Glutamatergic neuron (in vitro differentiated cells): ENCODE results near the gene ENG. TPM values are rescaled to one million over a fixed set of nuclear protein-coding genes. Genes with fewer than 3 reads are reported as not detected.

Experiments
- DNase-seq: peaks from one replicate; pipeline ENCODE4 v3.0.0; 2022
- H3K27ac Mint-ChIP-seq: one replicate; pipeline ENCODE4 v1.8.0; 2020; ENCODE audit warnings: mild to moderate bottlenecking, mixed read lengths, inconsistent platforms; ENCODE audit not compliant: unreplicated experiment
- H3K27me3 Mint-ChIP-seq: one replicate; pipeline ENCODE4 v1.8.0; 2020; ENCODE audit warnings: mild to moderate bottlenecking, moderate library complexity, mixed read lengths, inconsistent platforms; ENCODE audit not compliant: unreplicated experiment
- H3K36me3 Mint-ChIP-seq: one replicate; pipeline ENCODE4 v1.8.0; 2020; ENCODE audit warnings: mild to moderate bottlenecking, mixed read lengths, inconsistent platforms; ENCODE audit not compliant: unreplicated experiment
- H3K4me1 Mint-ChIP-seq: one replicate; pipeline ENCODE4 v1.8.0; 2020; ENCODE audit warnings: mild to moderate bottlenecking, low read depth, mixed read lengths, inconsistent platforms; ENCODE audit not compliant: unreplicated experiment
- H3K4me3 Mint-ChIP-seq: one replicate; pipeline ENCODE4 v1.8.0; 2020; ENCODE audit warnings: mild to moderate bottlenecking, mixed read lengths, inconsistent platforms; ENCODE audit not compliant: unreplicated experiment
- H3K9me3 Mint-ChIP-seq: one replicate; pipeline ENCODE4 v1.8.0; 2020; ENCODE audit warnings: mild to moderate bottlenecking, moderate library complexity, mixed read lengths, inconsistent platforms; ENCODE audit not compliant: unreplicated experiment
- CTCF ChIP-seq: fragments of 200-600 bp; sonication (generic); IDR thresholded peaks from one replicate; pipeline ENCODE4 v1.5.0; 2021; ENCODE audit not compliant: partially characterized antibody, unreplicated experiment
- total RNA-seq: library from RNA; stranded (reverse); fragmentation: NEBNext Ultra II Directional; extraction: Animal tissue kit (Norgen Biotek cat#: 25700); gene quantifications from one replicate; pipeline ENCODE4 v1.2.1, GENCODE V29; 2021; ENCODE audit not compliant: unreplicated experiment

Gene ENG
- total RNA-seq, 1 donor from 2014 or later = not detected

GRCh38 chr9:127788337-127789011 lies 66.0 kb downstream of the ENG start:
- Mint-ChIP-seq H3K4me3 (no peak overlapping the region), H3K9me3 (peaks cover 14% of the 10 kb centered on the region), H3K27me3 (peaks cover 5% of the 10 kb centered on the region), H3K4me1 (peaks cover 10% of the 10 kb centered on the region), H3K27ac (no peak overlapping the region), H3K36me3 (no peaks in the 10 kb centered on the region)
- no peak for DNase-seq
- no peak for TF ChIP-seq CTCF

GRCh38 chr9:127786773-127787104 lies 67.7 kb downstream of the ENG start:
- Mint-ChIP-seq H3K36me3 (no peaks in the 10 kb centered on the region), H3K4me3 (peak overlapping the region; percentile 95), H3K27ac (peak overlapping the region; percentile 62), H3K9me3 (peaks cover 12% of the 10 kb centered on the region), H3K4me1 (peaks cover 5% of the 10 kb centered on the region), H3K27me3 (peaks cover 4% of the 10 kb centered on the region)
- TF ChIP-seq CTCF = peak; percentile 52
- DNase-seq = no peak

- TF ChIP-seq CTCF = no peak
- H3K4me1 Mint-ChIP-seq = peaks cover 5% of the 10 kb centered on the region
- H3K27me3 Mint-ChIP-seq = peaks cover 4% of the 10 kb centered on the region
- H3K4me3 Mint-ChIP-seq = peak within 1 kb of the TSS; percentile 95
- peaks cover 13% of the 10 kb centered on the region for H3K9me3 Mint-ChIP-seq
- DNase-seq = peak; percentile 96
- H3K27ac Mint-ChIP-seq = peak within 1 kb of the TSS; percentile 87
- H3K36me3 Mint-ChIP-seq = no peaks in the 10 kb centered on the region
These were observed 68.3 kb downstream of the ENG start, which contains the start of gene CDK9 for GRCh38 chr9:127785933-127786772. Gene CDK9, plus strand, starts transcription at chr9:127786034. Its CDS starts 115 bp downstream, at chr9:127786149.

GRCh38 chr9:127785023-127785932 lies 69.2 kb downstream of the ENG start:
- peak; percentile 93 for DNase-seq
- TF ChIP-seq CTCF = peak; percentile 98
- peaks cover 4% of the 10 kb centered on the region for H3K27me3 Mint-ChIP-seq

More at GRCh38 chr9:127785023-127785932, 69.2 kb downstream of the ENG start:
- H3K4me3 Mint-ChIP-seq = peak overlapping the region; percentile 75
- H3K9me3 Mint-ChIP-seq = peaks cover 13% of the 10 kb centered on the region
- H3K4me1 Mint-ChIP-seq = peaks cover 5% of the 10 kb centered on the region
- no peaks in the 10 kb centered on the region for H3K36me3 Mint-ChIP-seq
- peak overlapping the region; percentile 87 for H3K27ac Mint-ChIP-seq
